HG03045 (cell line): Measurements from ENCODE around the gene UBALD2.
A peak's percentile ranks its signal among the peaks of the same experiment; 100 is the strongest.
"Not testable (repeated sequence)": the region's sequence is repeated elsewhere in the genome, so short reads cannot be mapped to it uniquely, and the experiment has no call there.

Experiments used
- ATAC-seq: cut with Tn5 transposase; IDR thresholded peaks from one replicate; pipeline ENCODE4 v1.9.1; 2021; ENCODE audit warnings: mild to moderate bottlenecking, moderate library complexity; ENCODE audit not compliant: unreplicated experiment

The UBALD2 gene

GRCh38 chr17:76264755-76265623, at the start of gene UBALD2:
Gene UBALD2 (plus strand): TSS chr17:76265348. CDS start chr17:76265506, 158 bp downstream.
- peak; percentile 77 for ATAC-seq

- ATAC-seq, result no peak
Measured at GRCh38 chr17:76217081-76217480, 48.1 kb upstream of the UBALD2 start.

- ATAC-seq, result no peak
Measured at GRCh38 chr17:76219670-76220383, 45.3 kb upstream of the UBALD2 start.

GRCh38 chr17:76223802-76224201, 41.3 kb upstream of the UBALD2 start:
- no peak for ATAC-seq

- not testable (repeated sequence) for ATAC-seq
Measured at GRCh38 chr17:76225373-76226086, 39.6 kb upstream of the UBALD2 start.

- not testable (repeated sequence) for ATAC-seq
Measured at GRCh38 chr17:76226749-76227148, 38.4 kb upstream of the UBALD2 start.

GRCh38 chr17:76232342-76232741, 32.8 kb upstream of the UBALD2 start:
- ATAC-seq, result no peak

- ATAC-seq, result no peak
Measured at GRCh38 chr17:76233588-76234353, 31.4 kb upstream of the UBALD2 start.

GRCh38 chr17:76234354-76234679, 30.8 kb upstream of the UBALD2 start:
- ATAC-seq, result no peak

GRCh38 chr17:76235883-76236282, 29.3 kb upstream of the UBALD2 start:
- no peak for ATAC-seq

GRCh38 chr17:76236603-76237002, 28.5 kb upstream of the UBALD2 start:
- no peak for ATAC-seq

GRCh38 chr17:76237859-76238313, 27.3 kb upstream of the UBALD2 start:
- no peak for ATAC-seq

- no peak for ATAC-seq
Measured at GRCh38 chr17:76238847-76239537, 26.2 kb upstream of the UBALD2 start.

- ATAC-seq, result peak; percentile 17
Measured at GRCh38 chr17:76239538-76240274, 25.4 kb upstream of the UBALD2 start.

GRCh38 chr17:76240461-76241203, 24.5 kb upstream of the UBALD2 start, which contains the start of gene RNF157:
Gene RNF157 (minus strand): TSS chr17:76240493. CDS start chr17:76240240, 253 bp downstream.
- ATAC-seq, result peak; percentile 69

- no peak for ATAC-seq
Measured at GRCh38 chr17:76241204-76241538, 24.0 kb upstream of the UBALD2 start.

- no peak for ATAC-seq
Measured at GRCh38 chr17:76241691-76242255, 23.4 kb upstream of the UBALD2 start.
